ENCODE measurements around the gene ZMPSTE24. TPM values are rescaled to one million over a fixed set of nuclear protein-coding genes. Genes with fewer than 3 reads are reported as not detected.

ZMPSTE24 gene
- total RNA-seq, 1 experiment from 2014 or later, result 39.6 TPM

DNA sequence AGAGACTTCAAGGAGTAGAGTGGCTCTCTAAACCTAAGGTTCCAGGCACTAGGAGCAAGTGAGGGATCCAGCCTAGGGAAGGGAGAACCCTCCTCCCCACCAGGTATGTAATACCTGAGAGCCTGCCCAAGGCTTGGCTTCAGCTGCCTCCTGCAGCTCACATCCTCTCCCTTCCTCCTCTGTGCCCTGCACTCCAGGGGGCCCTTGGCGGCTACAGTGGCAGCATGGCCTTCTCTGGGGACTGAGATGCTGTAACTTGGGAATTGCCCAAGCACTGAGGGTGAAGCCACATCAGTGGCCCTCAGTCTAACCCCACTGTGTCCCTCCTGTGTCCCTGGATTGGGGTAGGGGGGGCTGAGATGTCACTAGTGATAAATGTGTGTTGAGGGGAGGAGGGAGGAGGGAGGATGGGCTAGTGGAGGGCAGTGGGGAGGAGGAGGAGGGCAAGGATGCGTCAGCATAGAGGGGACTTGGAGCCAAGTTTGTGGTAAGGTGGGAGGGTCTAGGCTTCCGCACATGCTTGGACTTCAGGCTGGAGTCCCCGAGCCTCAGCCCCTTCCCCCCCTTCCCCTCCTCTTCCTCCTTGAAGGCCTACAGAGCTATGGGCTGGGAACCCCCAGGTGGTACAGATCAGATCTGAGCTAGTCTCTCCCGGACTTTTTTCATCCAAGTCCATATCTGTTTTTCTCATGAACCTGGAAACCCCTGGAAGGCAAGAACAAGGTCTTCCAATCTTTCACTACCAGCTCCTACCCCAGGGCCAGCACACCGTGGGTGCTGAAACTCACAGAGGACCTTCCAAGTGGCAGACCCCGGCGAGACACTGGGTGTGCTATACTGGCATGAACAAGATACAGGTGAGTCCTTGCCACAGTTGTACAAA lies 41.6 kb downstream of the ZMPSTE24 start:
- ATAC-seq (no peak), DNase-seq (ENCODE audit: low read depth, low spot score) (no peak)
- Histone ChIP-seq H3K9me2 (ENCODE audit: insufficient read depth) (no peaks in the 10 kb centered on the region), H3K79me2 (ENCODE audit: insufficient read depth, low read length) (no peaks in the 10 kb centered on the region), H3K36me3 (ENCODE audit: control insufficient read depth in 1 of 2, insufficient read depth in 2 of 2, low read length in 2 of 2) (no peaks in the 10 kb centered on the region), H2AFZ (ENCODE audit: low read depth, low read length, poor library complexity, severe bottlenecking) (no peak overlapping the region), H3K4me2 (ENCODE audit: low read length) (no peak overlapping the region), H3K4me1 (ENCODE audit: control insufficient read depth in 1 of 2, insufficient read depth in 2 of 2, low read length in 2 of 2) (peaks cover 4% of the 10 kb centered on the region in 2 experiments), H3K4me3 (replicated peaks in 1 of 2; ENCODE audit: low read depth in 1 of 2, low read length in 2 of 2) (no peak overlapping the region), H3K27ac (ENCODE audit: low read depth, low read length) (no peak overlapping the region), H3K9me3 (ENCODE audit: control insufficient read depth in 1 of 2, insufficient read depth in 1 of 2, low read depth in 1 of 2, low read length in 2 of 2) (no peaks in the 10 kb centered on the region), H4K20me1 (ENCODE audit: insufficient read depth) (no peaks in the 10 kb centered on the region), H3K9ac (ENCODE audit: low read length) (no peak overlapping the region), H3K27me3 (ENCODE audit: insufficient read depth, low read length) (no peaks in the 10 kb centered on the region)
- no TSS peak for BruUV-seq (replicated peaks)
- ChIA-PET POLR2A (no interaction called here), RAD21 (ENCODE audit: low non-redundant PET in 1 of 2, low total read pairs in 2 of 2, uncharacterized antibody in 2 of 2, unreplicated experiment in 2 of 2) (no interaction called here), CTCF (interaction anchor here (1.3 kb wide), 1 partner anchor 39 kb away, joined by 4 read pairs; no protein-coding TSS in a partner anchor)
- no peak for TF ChIP-seq REST (IDR thresholded peaks at IDR 0.05; ENCODE audit: low read depth)
- TF ChIP-seq POLR2A (IDR thresholded peaks at IDR 0.05; ENCODE audit: borderline replicate concordance, extremely low read depth, insufficient read depth, insufficient read length), result no peak
- TF ChIP-seq, protein P1, sequence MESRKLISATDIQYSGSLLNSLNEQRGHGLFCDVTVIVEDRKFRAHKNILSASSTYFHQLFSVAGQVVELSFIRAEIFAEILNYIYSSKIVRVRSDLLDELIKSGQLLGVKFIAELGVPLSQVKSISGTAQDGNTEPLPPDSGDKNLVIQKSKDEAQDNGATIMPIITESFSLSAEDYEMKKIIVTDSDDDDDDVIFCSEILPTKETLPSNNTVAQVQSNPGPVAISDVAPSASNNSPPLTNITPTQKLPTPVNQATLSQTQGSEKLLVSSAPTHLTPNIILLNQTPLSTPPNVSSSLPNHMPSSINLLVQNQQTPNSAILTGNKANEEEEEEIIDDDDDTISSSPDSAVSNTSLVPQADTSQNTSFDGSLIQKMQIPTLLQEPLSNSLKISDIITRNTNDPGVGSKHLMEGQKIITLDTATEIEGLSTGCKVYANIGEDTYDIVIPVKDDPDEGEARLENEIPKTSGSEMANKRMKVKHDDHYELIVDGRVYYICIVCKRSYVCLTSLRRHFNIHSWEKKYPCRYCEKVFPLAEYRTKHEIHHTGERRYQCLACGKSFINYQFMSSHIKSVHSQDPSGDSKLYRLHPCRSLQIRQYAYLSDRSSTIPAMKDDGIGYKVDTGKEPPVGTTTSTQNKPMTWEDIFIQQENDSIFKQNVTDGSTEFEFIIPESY (IDR thresholded peaks at IDR 0.05; ENCODE audit: extremely low read depth, insufficient replicate concordance, low read length), result no peak
- TF ChIP-seq YY1 (IDR thresholded peaks at IDR 0.05; ENCODE audit: extremely low read depth, insufficient replicate concordance, low read depth, low read length), result no peak
- no peak for TF ChIP-seq SRF (IDR thresholded peaks at IDR 0.05; ENCODE audit: low read depth)
- TF ChIP-seq MAX (IDR thresholded peaks at IDR 0.05), result no peak
- TF ChIP-seq EZH2 (IDR thresholded peaks at IDR 0.05), result no peak
- no peak for TF ChIP-seq FOSL1 (IDR thresholded peaks at IDR 0.05; ENCODE audit: low read depth)
- TF ChIP-seq ZNF274 (IDR thresholded peaks at IDR 0.05; ENCODE audit: low read depth, low read length), result no peak
- TF ChIP-seq SP1 (IDR thresholded peaks at IDR 0.05; ENCODE audit: low read depth), result no peak
- no peak for TF ChIP-seq ZFX (IDR thresholded peaks at IDR 0.05)
- no peak for TF ChIP-seq SIN3A (IDR thresholded peaks at IDR 0.05; ENCODE audit: low read depth)
- no peak for TF ChIP-seq CBX3 (IDR thresholded peaks at IDR 0.05; ENCODE audit: low read depth)
- intact Hi-C loops (cut with micrococcal nuclease), result no loop called here
